ENCODE results near the gene SLC51B.
"Not testable (repeated sequence)": the region's sequence is repeated elsewhere in the genome, so short reads cannot be mapped to it uniquely, and the experiment has no call there.

- not testable (repeated sequence) for TF ChIP-seq CTCF (IDR thresholded peaks at IDR 0.05; ENCODE audit: poor library complexity, severe bottlenecking); POLR2AphosphoS5 (IDR thresholded peaks at IDR 0.05); SMC3 (conservative IDR thresholded peaks at IDR 0.05; ENCODE audit: poor library complexity); EP300 (conservative IDR thresholded peaks at IDR 0.05; ENCODE audit: poor library complexity, severe bottlenecking); REST (IDR thresholded peaks at IDR 0.05; ENCODE audit: borderline replicate concordance); RAD21 (conservative IDR thresholded peaks at IDR 0.05)
These were observed 54.6 kb downstream of the SLC51B start for GRCh38 chr15:65099801-65100200.

All from neural cell (in vitro differentiated cells).